GM23338 (cell line): ENCODE data around the gene UBXN11. TPM values are rescaled to one million over a fixed set of nuclear protein-coding genes. Genes with fewer than 3 reads are reported as not detected.

ENCODE experiments used
- ATAC-seq: fragments of 200-7000 bp; cut with Tn5 transposase; 3 replicates; pipeline ENCODE4 v1.9.1; 2020
- DNase-seq: peaks from one replicate; pipeline ENCODE4 v3.0.0-alpha.2; 2015; ENCODE audit warnings: low spot score
- H2AFZ ChIP-seq: fragments of 200-600 bp; sonication (generic); 2 replicates; pipeline ENCODE4 v1.8.0; 2016; ENCODE audit warnings: antibody characterized with exemption, mild to moderate bottlenecking, moderate library complexity
- H3F3A ChIP-seq: fragments of 200-600 bp; sonication (generic); replicated peaks from 2 replicates; pipeline ENCODE4 v1.8.0; 2017; ENCODE audit warnings: antibody characterized with exemption, mixed run types, low read depth
- H3K27ac ChIP-seq: fragments of 200-600 bp; sonication (generic); 2 replicates; pipeline ENCODE4 v1.6.1; 2016; ENCODE audit warnings: low read depth
- H3K27me3 ChIP-seq: fragments of 200-600 bp; sonication (generic); 2 replicates; pipeline ENCODE4 v1.8.0; 2016; ENCODE audit warnings: mild to moderate bottlenecking, mixed run types, moderate library complexity; ENCODE audit not compliant: insufficient read depth
- H3K36me3 ChIP-seq: fragments of 200-600 bp; sonication (generic); 2 replicates; pipeline ENCODE4 v1.8.0; 2016; ENCODE audit warnings: mild to moderate bottlenecking; ENCODE audit not compliant: insufficient read depth
- H3K4me1 ChIP-seq: fragments of 200-600 bp; sonication (generic); 2 replicates; pipeline ENCODE4 v1.8.0; 2016; ENCODE audit warnings: mild to moderate bottlenecking, moderate library complexity; ENCODE audit not compliant: insufficient read depth
- H3K4me2 ChIP-seq: fragments of 200-600 bp; sonication (generic); 2 replicates; pipeline ENCODE4 v1.7.1; 2017; ENCODE audit warnings: mixed run types
- H3K4me3 ChIP-seq: fragments of 200-600 bp; sonication (generic); 2 replicates; pipeline ENCODE4 v1.6.1; 2016; ENCODE audit warnings: mixed run types
- H3K79me2 ChIP-seq: fragments of 200-600 bp; sonication (generic); replicated peaks from 2 replicates; pipeline ENCODE4 v1.8.0; 2017; ENCODE audit warnings: mild to moderate bottlenecking; ENCODE audit not compliant: insufficient read depth
- H3K9me2 ChIP-seq: fragments of 200-600 bp; sonication (generic); 2 replicates; pipeline ENCODE4 v1.8.0; 2017; ENCODE audit not compliant: insufficient read depth
- H4K20me1 ChIP-seq: fragments of 200-600 bp; sonication (generic); replicated peaks from 2 replicates; pipeline ENCODE4 v1.8.0; 2017; ENCODE audit warnings: mild to moderate bottlenecking; ENCODE audit not compliant: insufficient read depth
- H3K27ac Mint-ChIP-seq: 2 replicates; pipeline ENCODE4 v1.8.0; 2020; ENCODE audit warnings: inconsistent platforms, mild to moderate bottlenecking, moderate library complexity, mixed read lengths
- H3K27me3 Mint-ChIP-seq: 3 replicates; pipeline ENCODE4 v1.8.0; 2022; ENCODE audit warnings: low read depth, mild to moderate bottlenecking, moderate library complexity, mixed read lengths, inconsistent platforms; ENCODE audit not compliant: insufficient read depth, poor library complexity
- H3K36me3 Mint-ChIP-seq: 3 replicates; pipeline ENCODE4 v1.8.0; 2021; ENCODE audit warnings: low read depth, mild to moderate bottlenecking, inconsistent platforms, moderate library complexity, mixed read lengths
- H3K4me1 Mint-ChIP-seq: 3 replicates; pipeline ENCODE4 v1.8.0; 2020; ENCODE audit warnings: mild to moderate bottlenecking, inconsistent platforms, mixed read lengths
- H3K4me3 Mint-ChIP-seq: 3 replicates; pipeline ENCODE4 v1.8.0; 2021; ENCODE audit warnings: moderate library complexity, mild to moderate bottlenecking, inconsistent platforms, mixed read lengths
- H3K9me3 Mint-ChIP-seq: 3 replicates; pipeline ENCODE4 v1.8.0; 2020; ENCODE audit warnings: moderate library complexity, mild to moderate bottlenecking, inconsistent platforms, mixed read lengths
- CREB1 ChIP-seq: fragments of 250-450 bp; sonication (Bioruptor Pico); IDR thresholded peaks from 2 replicates; pipeline ENCODE4 v1.5.0; 2020; ENCODE audit warnings: low read depth, mild to moderate bottlenecking, moderate library complexity
- CTCF ChIP-seq, 2 experiments: fragments of 200-600 bp in 1 of 2; sonication (generic) in 1 of 2; conservative IDR thresholded peaks; 2 replicates each; pipeline versions ENCODE4 v1.5.1 to v1.6.1; 2016 to 2017; ENCODE audit warnings: antibody characterized with exemption in 2 of 2, low read depth in 2 of 2, mild to moderate bottlenecking in 2 of 2, moderate library complexity in 1 of 2
- ETS1 ChIP-seq: IDR thresholded peaks from 2 replicates; pipeline ENCODE4 v1.6.1; 2016; ENCODE audit warnings: antibody characterized with exemption
- EZH2 ChIP-seq: fragments of 200-600 bp; sonication (generic); IDR thresholded peaks from one replicate; pipeline ENCODE4 v1.8.0; 2017; ENCODE audit warnings: antibody characterized with exemption, mild to moderate bottlenecking, low read depth; ENCODE audit not compliant: unreplicated experiment
- EZH2phosphoT487 ChIP-seq: fragments of 200-600 bp; sonication (generic); IDR thresholded peaks from one replicate; pipeline ENCODE4 v1.8.1; 2018; ENCODE audit warnings: antibody characterized with exemption; ENCODE audit not compliant: unreplicated experiment
- JUNB ChIP-seq: IDR thresholded peaks from one replicate; pipeline ENCODE4 v1.6.1; 2016; ENCODE audit warnings: antibody characterized with exemption; ENCODE audit not compliant: unreplicated experiment
- NANOG ChIP-seq: IDR thresholded peaks from 2 replicates; pipeline ENCODE4 v1.6.1; 2016; ENCODE audit warnings: antibody characterized with exemption, borderline replicate concordance
- POLR2AphosphoS5 ChIP-seq: IDR thresholded peaks from 2 replicates; pipeline ENCODE4 v1.6.1; 2016; ENCODE audit warnings: antibody characterized with exemption, low read depth
- STAT1 ChIP-seq: IDR thresholded peaks from one replicate; pipeline ENCODE4 v1.6.1; 2016; ENCODE audit warnings: antibody characterized with exemption; ENCODE audit not compliant: unreplicated experiment
- ZNF114 ChIP-seq: fragments of 250-450 bp; sonication (Bioruptor Pico); IDR thresholded peaks from 2 replicates; pipeline ENCODE4 v1.5.0; 2020; ENCODE audit warnings: mild to moderate bottlenecking, moderate library complexity
- ZNF331 ChIP-seq: fragments of 250-450 bp; sonication (Bioruptor Pico); IDR thresholded peaks from 2 replicates; pipeline ENCODE4 v1.5.0; 2020; ENCODE audit warnings: low read depth, mild to moderate bottlenecking, moderate library complexity
- ZNF462 ChIP-seq: fragments of 250-450 bp; sonication (Bioruptor Pico); IDR thresholded peaks from 2 replicates; pipeline ENCODE4 v1.5.0; 2020; ENCODE audit warnings: mild to moderate bottlenecking, moderate library complexity
- polyA plus RNA-seq: library from polyadenylated mRNA; unstranded; fragments of >200 nt; fragmentation: Nextera tagmentation; extraction: Ambion mirVana; gene quantifications from 2 replicates; pipeline ENCODE4 v1.2.1, GENCODE V29; 2016
- total RNA-seq: library from RNA; depleted of rRNA; stranded (reverse); fragments of >200 nt; shearing (Covaris generic); gene quantifications from 2 replicates; pipeline ENCODE4 v1.2.3, GENCODE V29; 2014
- TF ChIP-seq, protein P1 (sequence below): IDR thresholded peaks from one replicate; pipeline ENCODE4 v1.6.1; 2018; ENCODE audit warnings: antibody characterized with exemption; ENCODE audit not compliant: unreplicated experiment

The UBXN11 gene
- total and polyA plus RNA-seq, 2 experiments from 2014 or later, result 8.0 to 8.3 TPM

DNA sequence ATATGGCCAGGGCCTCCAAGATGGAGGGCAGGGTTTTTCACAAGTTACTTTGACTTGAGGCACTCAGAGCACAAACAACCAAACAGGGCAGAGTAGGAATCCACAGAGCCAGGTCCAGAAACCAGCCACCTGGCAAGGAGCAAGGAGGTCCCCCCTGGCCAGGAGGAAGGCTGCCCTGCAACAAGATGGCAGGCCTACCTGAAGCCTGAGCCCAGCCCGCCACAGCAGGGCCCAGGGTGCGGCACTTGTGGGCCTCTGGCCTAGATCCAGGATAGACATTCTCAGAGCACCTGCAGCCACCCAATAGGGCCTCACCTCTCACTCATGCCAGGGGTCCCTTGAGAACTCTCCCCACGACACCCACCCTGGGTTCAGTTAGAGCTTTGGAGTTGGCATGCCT is 15.0 kb downstream of the UBXN11 start:
- H3K4me3 ChIP-seq, result no peak overlapping the region
- no peak overlapping the region for H3K27ac Mint-ChIP-seq

More for the DNA sequence above, 15.0 kb downstream of the UBXN11 start:
- Mint-ChIP-seq H3K4me3 (no peak overlapping the region), H3K36me3 (no peaks in the 10 kb centered on the region; the same call in 2 of the 3 replicates), H3K9me3 (no peaks in the 10 kb centered on the region), H3K4me1 (peaks cover 26% of the 10 kb centered on the region), H3K27me3 (peaks cover 3% of the 10 kb centered on the region)
- peaks cover 4% of the 10 kb centered on the region; the same call in 1 of the 2 replicates for H3K4me1 ChIP-seq
- no peaks in the 10 kb centered on the region for H3K9me2 ChIP-seq
- TF ChIP-seq EZH2phosphoT487 (no peak), ZNF462 (no peak), POLR2AphosphoS5 (no peak), STAT1 (no peak), CTCF (conservative IDR thresholded peaks at IDR 0.05; ENCODE audit: low read depth in 2 of 2) (no peak), CREB1 (CRISPR knock-in tag) (no peak), EZH2 (no peak), ETS1 (no peak), ZNF114 (CRISPR knock-in tag) (no peak), ZNF331 (no peak), JUNB (no peak), NANOG (no peak)
- TF ChIP-seq, protein P1, sequence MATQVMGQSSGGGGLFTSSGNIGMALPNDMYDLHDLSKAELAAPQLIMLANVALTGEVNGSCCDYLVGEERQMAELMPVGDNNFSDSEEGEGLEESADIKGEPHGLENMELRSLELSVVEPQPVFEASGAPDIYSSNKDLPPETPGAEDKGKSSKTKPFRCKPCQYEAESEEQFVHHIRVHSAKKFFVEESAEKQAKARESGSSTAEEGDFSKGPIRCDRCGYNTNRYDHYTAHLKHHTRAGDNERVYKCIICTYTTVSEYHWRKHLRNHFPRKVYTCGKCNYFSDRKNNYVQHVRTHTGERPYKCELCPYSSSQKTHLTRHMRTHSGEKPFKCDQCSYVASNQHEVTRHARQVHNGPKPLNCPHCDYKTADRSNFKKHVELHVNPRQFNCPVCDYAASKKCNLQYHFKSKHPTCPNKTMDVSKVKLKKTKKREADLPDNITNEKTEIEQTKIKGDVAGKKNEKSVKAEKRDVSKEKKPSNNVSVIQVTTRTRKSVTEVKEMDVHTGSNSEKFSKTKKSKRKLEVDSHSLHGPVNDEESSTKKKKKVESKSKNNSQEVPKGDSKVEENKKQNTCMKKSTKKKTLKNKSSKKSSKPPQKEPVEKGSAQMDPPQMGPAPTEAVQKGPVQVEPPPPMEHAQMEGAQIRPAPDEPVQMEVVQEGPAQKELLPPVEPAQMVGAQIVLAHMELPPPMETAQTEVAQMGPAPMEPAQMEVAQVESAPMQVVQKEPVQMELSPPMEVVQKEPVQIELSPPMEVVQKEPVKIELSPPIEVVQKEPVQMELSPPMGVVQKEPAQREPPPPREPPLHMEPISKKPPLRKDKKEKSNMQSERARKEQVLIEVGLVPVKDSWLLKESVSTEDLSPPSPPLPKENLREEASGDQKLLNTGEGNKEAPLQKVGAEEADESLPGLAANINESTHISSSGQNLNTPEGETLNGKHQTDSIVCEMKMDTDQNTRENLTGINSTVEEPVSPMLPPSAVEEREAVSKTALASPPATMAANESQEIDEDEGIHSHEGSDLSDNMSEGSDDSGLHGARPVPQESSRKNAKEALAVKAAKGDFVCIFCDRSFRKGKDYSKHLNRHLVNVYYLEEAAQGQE, result no peak
- no peaks in the 10 kb centered on the region for H3K79me2 ChIP-seq
- ATAC-seq (no peak; the same call in 2 of the 3 replicates), DNase-seq (no peak)
- H2AFZ ChIP-seq, result 0 out of 2 replicates have a peak overlapping the region, but pooled peaks have one; percentile 23
- no peaks in the 10 kb centered on the region for H3K36me3 ChIP-seq
- H3F3A ChIP-seq, result no peaks in the 10 kb centered on the region
- H3K27me3 ChIP-seq, result no peaks in the 10 kb centered on the region
- no peak overlapping the region for H3K4me2 ChIP-seq
- no peak overlapping the region for H3K27ac ChIP-seq
- H4K20me1 ChIP-seq, result no peaks in the 10 kb centered on the region
